ENCODE data around the gene ANGPT4. TPM values are rescaled to one million over a fixed set of nuclear protein-coding genes. Genes with fewer than 3 reads are reported as not detected.
A peak's percentile ranks its signal among the peaks of the same experiment; 100 is the strongest.

ANGPT4 gene
- total and polyA plus RNA-seq, 2 of the 8 experiments (the other 6 are each of a cell fraction or from before 2014, with no cell fraction given) = 0.07 to 0.33 TPM

- WGBS, 2 experiments (ENCODE audit: extremely low coverage in 1 of 2, insufficient coverage in 1 of 2, insufficient read length in 1 of 2, insufficient replicate concordance in 2 of 2, low coverage in 1 of 2, low lambda C conversion rate in 2 of 2, missing lambda C conversion rate in 1 of 2) = 82% methylated on average over 3 of the region's 3 CpGs; no CpG with 5 or more reads in 1 of the 2 experiments
- no peak overlapping the region for H2BK5ac ChIP-seq (ENCODE audit: low read depth, low read length)
- no peak overlapping the region for H4K5ac ChIP-seq (ENCODE audit: insufficient read length, low read depth, low read length)
- DNase-seq (ENCODE audit: low read depth in 1 of 2, low spot score in 2 of 2) (no peak), FAIRE-seq (no peak)
- ChIA-PET CTCF (ENCODE audit: partially characterized antibody) (interaction anchor here (0.8 to 10.2 kb wide), 2 partner anchors 29 to 135 kb away, joined by 4 to 153 read pairs; no protein-coding TSS in a partner anchor), POLR2A (ENCODE audit: partially characterized antibody) (interaction anchor here (1.5 kb wide), 1 partner anchor 11 kb away, joined by 5 read pairs; the partner anchor contains the start of gene FAM110A)
- no peaks in the 10 kb centered on the region for H3K79me2 ChIP-seq (ENCODE audit: control insufficient read depth in 1 of 2, insufficient read depth in 2 of 2, low read length in 2 of 2)
- no peak overlapping the region for H3K9ac ChIP-seq (replicated peaks in 1 of 4; ENCODE audit: extremely low read depth in 1 of 4, low read depth in 3 of 4, low read length in 3 of 4)
- H3K23ac ChIP-seq (ENCODE audit: insufficient read length) = no peak overlapping the region
- H3K23me2 ChIP-seq (ENCODE audit: low read depth, low read length) = no peaks in the 10 kb centered on the region
- 0 out of 2 replicates have a peak overlapping the region, but pooled peaks have one; percentile 36 for H2AFZ ChIP-seq (ENCODE audit: low read length)
- no peak overlapping the region for H3K4me3 ChIP-seq (ENCODE audit: extremely low read depth in 1 of 4, insufficient read depth in 2 of 4, low read depth in 3 of 4, low read length in 4 of 4)
- H4K8ac ChIP-seq (ENCODE audit: extremely low read depth, insufficient read depth, low read length) = peak overlapping the region; percentile 9; the same call in 1 of the 2 replicates
- no peak overlapping the region for H3K4ac ChIP-seq (replicated peaks; ENCODE audit: insufficient read length, low read depth, low read length)
- H2BK120ac ChIP-seq (replicated peaks; ENCODE audit: low read depth, low read length) = no peak overlapping the region
- no peaks in the 10 kb centered on the region for H3K27me3 ChIP-seq (replicated peaks in 1 of 4; ENCODE audit: control insufficient read depth in 3 of 4, extremely low read depth in 1 of 4, insufficient read depth in 3 of 4, low read length in 3 of 4)
- no peak for TF ChIP-seq SUZ12 (IDR thresholded peaks at IDR 0.05; ENCODE audit: low read length)
- H3K79me1 ChIP-seq (ENCODE audit: low read depth, low read length) = no peaks in the 10 kb centered on the region
- H2BK20ac ChIP-seq (ENCODE audit: low read length) = no peak overlapping the region
- H3K18ac ChIP-seq (ENCODE audit: extremely low read depth, low read length) = no peak overlapping the region
- H3K4me2 ChIP-seq (ENCODE audit: insufficient read depth in 1 of 2, low read depth in 2 of 2, low read length in 2 of 2) = no peak overlapping the region
- no peak overlapping the region for H2BK12ac ChIP-seq (ENCODE audit: low read depth, low read length)
- H3K56ac ChIP-seq (replicated peaks; ENCODE audit: insufficient read length, low read depth, low read length) = no peak overlapping the region
- no peaks in the 10 kb centered on the region for H3K36me3 ChIP-seq (ENCODE audit: control insufficient read depth in 2 of 4, insufficient read depth in 4 of 4, low read length in 3 of 4)
- no peak overlapping the region for H4K91ac ChIP-seq (replicated peaks; ENCODE audit: insufficient read length, low read length)
- no peak overlapping the region for H2AK5ac ChIP-seq (ENCODE audit: low read depth, low read length)
- no peak overlapping the region for H3K14ac ChIP-seq (ENCODE audit: insufficient read length)
- H4K20me1 ChIP-seq (replicated peaks in 1 of 2; ENCODE audit: control insufficient read depth in 1 of 2, insufficient read depth in 2 of 2, low read length in 2 of 2) = no peaks in the 10 kb centered on the region
- no peak overlapping the region for H2BK15ac ChIP-seq (ENCODE audit: low read length)
- H3K4me1 ChIP-seq (replicated peaks in 1 of 4; ENCODE audit: control insufficient read depth in 3 of 4, insufficient read depth in 4 of 4, low read length in 3 of 4) = peaks cover 0 to 6% (median 0%) of the 10 kb centered on the region in 4 experiments; a peak in 1 of 7 replicates
- no peaks in the 10 kb centered on the region for H3K9me3 ChIP-seq (ENCODE audit: insufficient read depth in 2 of 2, low read depth in 1 of 2, low read length in 1 of 2)
- no peak overlapping the region for H3K27ac ChIP-seq (ENCODE audit: low read depth, low read length)
Observed at GRCh38 chr20:821731-822065, 94.4 kb downstream of the ANGPT4 start.
